Transverse colon (tissue), 4 donors: Measurements from ENCODE around the gene SLC24A4. TPM values are rescaled to one million over a fixed set of nuclear protein-coding genes. Genes with fewer than 3 reads are reported as not detected.

Source experiments
- DNase-seq: peaks from one replicate; pipeline ENCODE4 v3.0.0-alpha.2; 2019
- H3K27ac ChIP-seq, 4 donors: fragments of 200-600 bp; sonication (generic); 2 replicates each; pipeline ENCODE4 v1.5.1; 2016 to 2018; ENCODE audit warnings: inconsistent platforms in 4 of 4
- H3K27me3 ChIP-seq: fragments of 200-600 bp; sonication (generic); 2 replicates; pipeline ENCODE4 v1.5.1; 2017; ENCODE audit warnings: inconsistent platforms
- H3K36me3 ChIP-seq, 4 donors: fragments of 200-600 bp; sonication (generic); 2 replicates each; pipeline ENCODE4 v1.5.1; 2017 to 2019; ENCODE audit warnings: inconsistent platforms in 4 of 4
- H3K4me1 ChIP-seq, 4 donors: fragments of 200-600 bp; sonication (generic); 2 replicates each; pipeline ENCODE4 v1.5.1; 2017 to 2020; ENCODE audit warnings: inconsistent platforms in 4 of 4
- H3K4me3 ChIP-seq, 4 donors: fragments of 200-600 bp; sonication (generic); 1 replicate in 1 of 4; 2 replicates in 3 of 4; pipeline versions ENCODE4 v1.5.1 to v1.6.1; 2017 to 2019; ENCODE audit warnings: inconsistent platforms in 4 of 4
- H3K9me3 ChIP-seq, 2 donors: fragments of 200-600 bp; sonication (generic); 2 replicates each; pipeline ENCODE4 v1.5.1; 2017 to 2019; ENCODE audit warnings: inconsistent platforms in 2 of 2
- CTCF ChIP-seq, 5 experiments: fragments of 200-600 bp in 3 of 5; fragments of 450-650 bp in 2 of 5; sonication (generic) in 3 of 5; IDR thresholded peaks; 1 replicate in 2 of 5; 2 replicates in 3 of 5; pipeline ENCODE4 v1.5.1; 2016 to 2017; ENCODE audit warnings: antibody characterized with exemption in 5 of 5, inconsistent platforms in 3 of 5, mild to moderate bottlenecking in 2 of 5, moderate library complexity in 1 of 5
- EP300 ChIP-seq: sonication (generic); formaldehyde crosslinking; IDR thresholded peaks from one replicate; pipeline ENCODE4 v1.6.1; 2017; ENCODE audit warnings: antibody characterized with exemption, low read depth
- POLR2A ChIP-seq: fragments of 450-650 bp; IDR thresholded peaks from one replicate; pipeline ENCODE4 v1.6.1; 2016; ENCODE audit warnings: antibody characterized with exemption, mild to moderate bottlenecking, moderate library complexity
- POLR2AphosphoS5 ChIP-seq, 3 donors: sonication (generic); formaldehyde crosslinking; IDR thresholded peaks; one replicate each; pipeline ENCODE4 v1.6.1; 2016; ENCODE audit warnings: antibody characterized with exemption in 3 of 3
- WGBS, 2 donors: methylation state at CpG; one replicate each; pipeline ENCODE4 v1.1.5; 2018; ENCODE audit warnings: low coverage in 1 of 2; 5-methylcytosine and 5-hydroxymethylcytosine counted together
- in situ Hi-C, 4 donors: fragments of 200-750 bp; cut with MboI; loops; one replicate each; pipeline versions ENCODE4 v1.15.0 to v1.15.1; 2017; ENCODE audit warnings: low sequenced_read_pairs in 3 of 4, low pct_ligation_motif_present in 1 of 4, low pct_unique_long_range_greater_than_20kb in 1 of 4
- intact Hi-C: fragments of 100-400 bp; cut with DNase I; formaldehyde crosslinking; loops from one replicate; pipeline ENCODE4 v1.15.1; 2023; ENCODE audit warnings: low total_unique reads
- total RNA-seq, 4 donors: library from RNA; depleted of rRNA; stranded (reverse); fragments of >200 nt; gene quantifications; one replicate each; pipeline ENCODE4 v1.1.0, GENCODE V29; 2016

SLC24A4 gene
- total RNA-seq, 4 donors from 2014 or later: 0.27 to 0.48 TPM; not detected in 2

GRCh38 chr14:92549105-92549858, 226.3 kb downstream of the SLC24A4 start:
- in situ Hi-C loops: no loop called here
- no peaks in the 10 kb centered on the region for H3K9me3 ChIP-seq
- TF ChIP-seq POLR2A (no peak), POLR2AphosphoS5 (IDR thresholded peaks at IDR 0.05) (no peak), EP300 (no peak), CTCF (IDR thresholded peaks at IDR 0.05) (no peak)
- peaks cover 13 to 38% (median 24%) of the 10 kb centered on the region in 4 donors for H3K4me1 ChIP-seq
- no peaks in the 10 kb centered on the region for H3K36me3 ChIP-seq
- H3K4me3 ChIP-seq: no peak overlapping the region
- intact Hi-C loops: no loop called here
- peak overlapping the region; percentile 40 to 67 (median 54) for H3K27ac ChIP-seq
- no peaks in the 10 kb centered on the region for H3K27me3 ChIP-seq
- 86% methylated on average over 16 of the region's 17 CpGs; no CpG with 5 or more reads in 1 of the 2 donors for WGBS, 2 donors
- no peak for DNase-seq

GRCh38 chr14:92549859-92550230, 226.9 kb downstream of the SLC24A4 start:
- TF ChIP-seq EP300: no peak
- peak in 1 of 3 donors; percentile 10 for TF ChIP-seq POLR2AphosphoS5 (IDR thresholded peaks at IDR 0.05)
- no peak for TF ChIP-seq CTCF (IDR thresholded peaks at IDR 0.05)
- TF ChIP-seq POLR2A: no peak
- no peaks in the 10 kb centered on the region for H3K27me3 ChIP-seq
- H3K4me1 ChIP-seq: peaks cover 13 to 33% (median 24%) of the 10 kb centered on the region in 4 donors
- intact Hi-C loops: loop anchor here (5.0 kb wide), 1 partner anchor 1668 kb away; no protein-coding TSS in a partner anchor
- no peaks in the 10 kb centered on the region for H3K9me3 ChIP-seq
- H3K36me3 ChIP-seq: no peaks in the 10 kb centered on the region
- no peak overlapping the region for H3K4me3 ChIP-seq
- no peak for DNase-seq
- H3K27ac ChIP-seq: peak overlapping the region; percentile 40 to 67 (median 54)
- in situ Hi-C loops: no loop called here
- 47% methylated on average over 7 of the region's 7 CpGs; no CpG with 5 or more reads in 1 of the 2 donors for WGBS, 2 donors

Other genes with a start within 250 kb of the SLC24A4 start
- gene ATXN3, start 216.6 kb upstream of the SLC24A4 start, total RNA-seq: 10 to 100 TPM; 17.1 to 35.6 (median 25.9) TPM
- 100 to 1,000 TPM in 2 of 4 donors, 10 to 100 TPM in 2; 31.4 to 434 (median 161) TPM for gene NDUFB1, start 201.5 kb upstream of the SLC24A4 start, total RNA-seq
- 10 to 100 TPM in 2 of 4 donors, 1 to 10 TPM in 2; 4.5 to 25.9 (median 17.0) TPM for gene CPSF2, start 201.2 kb upstream of the SLC24A4 start, total RNA-seq
- gene RIN3, start 190.6 kb downstream of the SLC24A4 start, total RNA-seq: 10 to 100 TPM; 16.2 to 24.3 (median 20.7) TPM